Effector memory CD8-positive, alpha-beta T cell (primary cell): ENCODE results near the gene ZNF12.

Experiments
- ATAC-seq: fragments of 150-1000 bp; cut with Tn5 transposase; replicated peaks from 2 replicates; pipeline ENCODE4 v1.10.0; 2021; ENCODE audit warnings: mild to moderate bottlenecking, moderate library complexity
- DNase-seq, 3 experiments: peaks; one replicate each; pipeline ENCODE4 v3.0.0; 2021
- H3K27ac Mint-ChIP-seq, 2 donors: one replicate each; pipeline ENCODE4 v1.8.0; 2022; ENCODE audit warnings: mild to moderate bottlenecking in 2 of 2, mixed read lengths in 2 of 2, moderate library complexity in 2 of 2
- H3K27me3 Mint-ChIP-seq, 2 donors: one replicate each; pipeline ENCODE4 v1.8.0; 2022; ENCODE audit warnings: mixed read lengths in 2 of 2
- H3K36me3 Mint-ChIP-seq: one replicate; pipeline ENCODE4 v1.8.0; 2022; ENCODE audit warnings: mild to moderate bottlenecking, moderate library complexity, mixed read lengths; ENCODE audit not compliant: insufficient read depth
- H3K4me1 Mint-ChIP-seq, 2 donors: one replicate each; pipeline ENCODE4 v1.8.0; 2022; ENCODE audit warnings: low read depth in 2 of 2, mixed read lengths in 2 of 2
- H3K4me3 Mint-ChIP-seq, 2 donors: one replicate each; pipeline ENCODE4 v1.8.0; 2022; ENCODE audit warnings: mild to moderate bottlenecking in 2 of 2, mixed read lengths in 2 of 2, moderate library complexity in 2 of 2
- H3K9me3 Mint-ChIP-seq, 2 donors: one replicate each; pipeline ENCODE4 v1.8.0; 2022; ENCODE audit warnings: mixed read lengths in 2 of 2

ZNF12 gene

GRCh38 chr7:6639032-6639431, 67.7 kb downstream of the ZNF12 start:
- Mint-ChIP-seq H3K4me3 (peak overlapping the region; percentile 84 to 90), H3K36me3 (peaks cover 11% of the 10 kb centered on the region), H3K4me1 (peaks cover 29 to 32% of the 10 kb centered on the region in 2 donors), H3K27me3 (no peaks in the 10 kb centered on the region), H3K27ac (peak overlapping the region; percentile 90 to 94), H3K9me3 (no peaks in the 10 kb centered on the region)
- DNase-seq (no peak), ATAC-seq (no peak)
